Measurements from ENCODE around the gene MARCHF3. TPM values are rescaled to one million over a fixed set of nuclear protein-coding genes. Genes with fewer than 3 reads are reported as not detected.

MARCHF3 gene
- total and polyA plus RNA-seq, 12 donors: 4.8 to 76.2 (median 45.9) TPM

GRCh38 chr5:126982926-126983873, 47.2 kb downstream of the MARCHF3 start:
- no peak overlapping the region for H3K4me3 ChIP-seq
- H3K9me3 ChIP-seq: no peaks in the 10 kb centered on the region
- no peaks in the 10 kb centered on the region for H3K36me3 ChIP-seq
- WGBS, 2 donors: 56 to 61% methylated on average over 12 of the region's 12 CpGs
- no peaks in the 10 kb centered on the region for H3K27me3 ChIP-seq
- peak overlapping the region; percentile 15 to 86 (median 72) for H3K27ac ChIP-seq
- ATAC-seq (peak in 7 of 8 donors; percentile 51 to 85 (median 77)), DNase-seq (no peak)
- intact Hi-C loops (cut with DNase I): no loop called here
- TF ChIP-seq CTCF (IDR thresholded peaks at IDR 0.05): no peak
- peaks cover 0 to 92% (median 37%) of the 10 kb centered on the region in 9 donors for H3K4me1 ChIP-seq

- Histone ChIP-seq H3K9me3 (no peaks in the 10 kb centered on the region), H3K4me3 (no peak overlapping the region), H3K27ac (peak overlapping the region in 4 of 10 donors; percentile 76 to 86 (median 81)), H3K36me3 (no peaks in the 10 kb centered on the region), H3K4me1 (peaks cover 0 to 92% (median 31%) of the 10 kb centered on the region in 9 donors), H3K27me3 (no peaks in the 10 kb centered on the region)
- no peak for DNase-seq
- intact Hi-C loops (cut with DNase I): no loop called here
- 92 to 94% methylated on average over 1 of the region's 1 CpG for WGBS, 2 donors
- ATAC-seq: peak in 1 of 8 donors; percentile 5
- no peak for TF ChIP-seq CTCF (IDR thresholded peaks at IDR 0.05)
Measured at GRCh38 chr5:126982202-126982601, 48.2 kb downstream of the MARCHF3 start.

- Histone ChIP-seq H3K27ac (peak overlapping the region in 3 of 10 donors; percentile 27 to 86 (median 80)), H3K9me3 (no peaks in the 10 kb centered on the region), H3K4me1 (peaks cover 3 to 92% (median 31%) of the 10 kb centered on the region in 9 donors), H3K4me3 (no peak overlapping the region), H3K27me3 (no peaks in the 10 kb centered on the region), H3K36me3 (no peaks in the 10 kb centered on the region)
- ATAC-seq (no peak), DNase-seq (no peak)
- no peak for TF ChIP-seq CTCF (IDR thresholded peaks at IDR 0.05)
- intact Hi-C loops (cut with DNase I): no loop called here
- 77 to 82% methylated on average over 1 of the region's 1 CpG for WGBS, 2 donors
Measured at GRCh38 chr5:126981701-126982100, 48.7 kb downstream of the MARCHF3 start.

GRCh38 chr5:126981222-126981621, 49.1 kb downstream of the MARCHF3 start:
- H3K27me3 ChIP-seq: no peaks in the 10 kb centered on the region
- intact Hi-C loops (cut with DNase I): no loop called here
- no peak for TF ChIP-seq CTCF (IDR thresholded peaks at IDR 0.05)
- peaks cover 3 to 96% (median 32%) of the 10 kb centered on the region in 9 donors for H3K4me1 ChIP-seq
- 90 to 95% methylated on average over 2 of the region's 2 CpGs for WGBS, 2 donors
- H3K9me3 ChIP-seq: no peaks in the 10 kb centered on the region
- DNase-seq: no peak
- no peaks in the 10 kb centered on the region for H3K36me3 ChIP-seq
- no peak for ATAC-seq
- no peak overlapping the region for H3K4me3 ChIP-seq
- no peak overlapping the region for H3K27ac ChIP-seq
